PC-3 (cell line): ENCODE data around the gene CMTR2.

Source experiments
- CTCF ChIP-seq: fragments of 300-600 bp; sonication (generic); conservative IDR thresholded peaks from 2 replicates; pipeline ENCODE4 v1.5.1; 2017; ENCODE audit warnings: antibody characterized with exemption, low read depth, mild to moderate bottlenecking, low read length
- EZH2 ChIP-seq: fragments of 300-600 bp; sonication (generic); IDR thresholded peaks from one replicate; pipeline ENCODE4 v1.6.1; 2017; ENCODE audit warnings: antibody characterized with exemption, mild to moderate bottlenecking, low read length; ENCODE audit not compliant: unreplicated experiment
- EZH2phosphoT487 ChIP-seq: fragments of 300-600 bp; sonication (generic); IDR thresholded peaks from 2 replicates; pipeline ENCODE4 v1.6.1; 2018; ENCODE audit warnings: mild to moderate bottlenecking, antibody characterized with exemption, low read length, borderline replicate concordance

- no peak for TF ChIP-seq CTCF
- no peak for TF ChIP-seq EZH2phosphoT487
- no peak for TF ChIP-seq EZH2
These were observed 38.9 kb upstream of the CMTR2 start for GRCh38 chr16:71328151-71328550.
